CD4-positive, alpha-beta T cell treated with Interleukin-17A for 4 hours (primary cell): ENCODE measurements around the gene LCAT.

ENCODE experiments used
- DNase-seq: peaks from one replicate; pipeline ENCODE4 v3.0.0-alpha.2; 2020; ENCODE audit warnings: mixed read lengths

The LCAT gene

GRCh38 chr16:67909056-67909742 lies 34.7 kb downstream of the LCAT start:
- no peak for DNase-seq

GRCh38 chr16:67907397-67908180 lies 36.3 kb downstream of the LCAT start:
- DNase-seq = no peak

GRCh38 chr16:67902831-67903230 lies 41.1 kb downstream of the LCAT start:
- DNase-seq = no peak

- DNase-seq = no peak
Measured at GRCh38 chr16:67901734-67902133, 42.2 kb downstream of the LCAT start.

- DNase-seq = no peak
Measured at GRCh38 chr16:67897231-67897630, 46.7 kb downstream of the LCAT start.

GRCh38 chr16:67893743-67894399 lies 50.0 kb downstream of the LCAT start:
- no peak for DNase-seq

GRCh38 chr16:67892899-67893742 lies 50.8 kb downstream of the LCAT start, which contains the start of gene PSKH1:
TSS of gene PSKH1 (plus strand) at chr16:67893254. CDS start at chr16:67908750, 15,496 bp downstream.
- DNase-seq = peak; percentile 99

GRCh38 chr16:67892375-67892774 lies 51.5 kb downstream of the LCAT start:
- no peak for DNase-seq
